ENCODE measurements around the gene NDST3. TPM values are rescaled to one million over a fixed set of nuclear protein-coding genes. Genes with fewer than 3 reads are reported as not detected.

The NDST3 gene
- polyA plus RNA-seq, 1 experiment, result not detected

- Histone ChIP-seq H3K36me3 (ENCODE audit: control insufficient read depth, insufficient read depth, low read length) (no peaks in the 10 kb centered on the region), H3K27me3 (ENCODE audit: control insufficient read depth, insufficient read depth, low read length) (peaks cover 3% of the 10 kb centered on the region; the same call in 1 of the 2 replicates), H3K4me3 (ENCODE audit: low read depth, low read length) (no peak overlapping the region)
- DNase-seq (ENCODE audit: low read depth), result peak; percentile 20
- POLR2A ChIA-PET, result no interaction called here
- CTCF ChIA-PET, result interaction anchor here (3.5 kb wide), 1 partner anchor 9 kb away, joined by 26 read pairs; no protein-coding TSS in a partner anchor
- no peak for TF ChIP-seq CTCF (IDR thresholded peaks at IDR 0.05; ENCODE audit: insufficient read depth, low read depth, low read length)
These were observed 52.1 kb downstream of the NDST3 start for GRCh38 chr4:118086344-118086743.

GRCh38 chr4:118087366-118087765 is 53.1 kb downstream of the NDST3 start:
- ChIA-PET POLR2A (no interaction called here), CTCF (interaction anchor here (0.8 to 3.5 kb wide), 3 partner anchors 10 to 137 kb away, joined by 3 to 26 read pairs (median 3); no protein-coding TSS in a partner anchor)
- Histone ChIP-seq H3K36me3 (ENCODE audit: control insufficient read depth, insufficient read depth, low read length) (no peaks in the 10 kb centered on the region), H3K4me3 (ENCODE audit: low read depth, low read length) (no peak overlapping the region), H3K27me3 (ENCODE audit: control insufficient read depth, insufficient read depth, low read length) (peaks cover 3% of the 10 kb centered on the region; the same call in 1 of the 2 replicates)
- DNase-seq (ENCODE audit: low read depth), result no peak
- TF ChIP-seq CTCF (IDR thresholded peaks at IDR 0.05; ENCODE audit: insufficient read depth, low read depth, low read length), result no peak

- Histone ChIP-seq H3K27me3 (ENCODE audit: control insufficient read depth, insufficient read depth, low read length) (no peaks in the 10 kb centered on the region; the same call in 1 of the 2 replicates), H3K4me3 (ENCODE audit: low read depth, low read length) (no peak overlapping the region), H3K36me3 (ENCODE audit: control insufficient read depth, insufficient read depth, low read length) (no peaks in the 10 kb centered on the region)
- ChIA-PET POLR2A (no interaction called here), CTCF (no interaction called here)
- TF ChIP-seq CTCF (IDR thresholded peaks at IDR 0.05; ENCODE audit: insufficient read depth, low read depth, low read length), result no peak
- DNase-seq (ENCODE audit: low read depth), result no peak
These were observed 64.8 kb downstream of the NDST3 start for GRCh38 chr4:118099106-118099505.

- H3K27me3 ChIP-seq (ENCODE audit: control insufficient read depth, insufficient read depth, low read length), result no peaks in the 10 kb centered on the region
- ChIA-PET CTCF (no interaction called here), POLR2A (no interaction called here)
- no peak for TF ChIP-seq CTCF (IDR thresholded peaks at IDR 0.05; ENCODE audit: insufficient read depth, low read depth, low read length)
- H3K4me3 ChIP-seq (ENCODE audit: low read depth, low read length), result no peak overlapping the region
- DNase-seq (ENCODE audit: low read depth), result no peak
- no peaks in the 10 kb centered on the region for H3K36me3 ChIP-seq (ENCODE audit: control insufficient read depth, insufficient read depth, low read length)
These were observed 67.9 kb downstream of the NDST3 start for GRCh38 chr4:118102195-118102594.

- ChIA-PET POLR2A (no interaction called here), CTCF (no interaction called here)
- Histone ChIP-seq H3K4me3 (ENCODE audit: low read depth, low read length) (no peak overlapping the region), H3K36me3 (ENCODE audit: control insufficient read depth, insufficient read depth, low read length) (no peaks in the 10 kb centered on the region), H3K27me3 (ENCODE audit: control insufficient read depth, insufficient read depth, low read length) (no peaks in the 10 kb centered on the region)
- TF ChIP-seq CTCF (IDR thresholded peaks at IDR 0.05; ENCODE audit: insufficient read depth, low read depth, low read length), result no peak
- no peak for DNase-seq (ENCODE audit: low read depth)
These were observed 78.1 kb downstream of the NDST3 start for GRCh38 chr4:118112117-118113046.

Data from BJ (cell line).